Nephron progenitor cell (in vitro differentiated cells): ENCODE measurements around the gene HORMAD2.

ENCODE experiments used
- DNase-seq: peaks from one replicate; pipeline ENCODE4 v3.0.0; 2021
- H3K27ac Mint-ChIP-seq: 2 replicates; pipeline ENCODE4 v1.8.0; 2021; ENCODE audit warnings: mild to moderate bottlenecking, moderate library complexity, mixed read lengths
- H3K27me3 Mint-ChIP-seq: 2 replicates; pipeline ENCODE4 v1.8.0; 2021; ENCODE audit warnings: mild to moderate bottlenecking, low read depth, mixed read lengths; ENCODE audit not compliant: poor library complexity
- H3K36me3 Mint-ChIP-seq: 2 replicates; pipeline ENCODE4 v1.8.0; 2021; ENCODE audit warnings: low read depth, mixed read lengths
- H3K4me1 Mint-ChIP-seq: 2 replicates; pipeline ENCODE4 v1.8.0; 2021; ENCODE audit warnings: mixed read lengths
- H3K4me3 Mint-ChIP-seq: 2 replicates; pipeline ENCODE4 v1.8.0; 2021; ENCODE audit warnings: mild to moderate bottlenecking, moderate library complexity, mixed read lengths
- H3K9me3 Mint-ChIP-seq: 2 replicates; pipeline ENCODE4 v1.8.0; 2021; ENCODE audit warnings: mild to moderate bottlenecking, moderate library complexity, mixed read lengths
- TF ChIP-seq, protein P1 (sequence below): fragments of 200-600 bp; sonication (generic); IDR thresholded peaks from 2 replicates; pipeline ENCODE4 v1.5.0; 2021; ENCODE audit warnings: antibody characterized with exemption

The HORMAD2 gene

DNA sequence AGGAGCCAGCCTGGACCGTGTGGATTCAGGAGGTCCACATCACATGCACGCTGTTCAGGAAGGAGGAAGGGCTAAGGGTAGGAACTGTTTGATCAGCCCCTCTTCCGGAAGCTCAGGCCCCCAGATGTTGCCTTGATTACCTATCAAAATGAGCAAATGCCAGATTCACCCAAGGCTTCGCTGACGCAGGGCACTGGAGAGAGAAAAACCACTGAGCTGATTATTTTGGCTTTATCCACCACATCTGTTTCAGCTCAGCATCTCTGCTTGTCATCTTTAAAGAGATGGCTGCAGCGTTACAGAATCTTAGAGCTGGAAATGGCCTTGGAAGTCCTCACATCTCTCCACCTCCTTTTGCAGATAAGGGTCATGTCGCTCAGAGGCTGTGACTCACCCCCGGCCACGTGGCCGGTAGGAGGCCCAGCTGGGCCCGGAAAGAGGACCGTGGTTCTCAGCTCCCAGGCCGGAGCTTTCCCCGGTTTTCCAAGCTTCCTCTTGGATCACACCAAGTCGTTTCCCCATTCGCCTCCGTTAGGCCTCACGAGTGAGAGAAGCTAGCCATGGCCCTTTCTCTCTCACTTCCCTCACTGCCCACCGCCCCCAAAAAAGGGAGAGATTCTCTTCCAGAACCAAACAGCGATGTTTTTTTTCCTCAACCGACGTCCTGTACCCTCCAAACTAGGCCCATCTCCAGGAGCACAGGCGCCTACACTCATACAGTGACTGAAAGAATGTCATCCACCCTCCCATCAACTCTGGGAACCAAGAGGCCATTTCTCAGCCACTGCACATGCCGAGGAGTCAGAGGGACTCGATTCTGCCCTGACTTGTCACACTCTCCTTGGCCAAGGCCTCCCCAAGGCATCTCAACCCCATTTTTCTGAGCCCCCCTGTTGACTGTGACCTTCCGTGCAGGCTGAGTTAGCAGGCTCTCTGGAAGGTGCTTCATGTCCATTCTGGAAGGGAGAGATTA lies 128.7 kb downstream of the HORMAD2 start:
- no peaks in the 10 kb centered on the region for H3K9me3 Mint-ChIP-seq
- no peak overlapping the region for H3K4me3 Mint-ChIP-seq
- H3K36me3 Mint-ChIP-seq, result no peaks in the 10 kb centered on the region
- TF ChIP-seq, protein P1, sequence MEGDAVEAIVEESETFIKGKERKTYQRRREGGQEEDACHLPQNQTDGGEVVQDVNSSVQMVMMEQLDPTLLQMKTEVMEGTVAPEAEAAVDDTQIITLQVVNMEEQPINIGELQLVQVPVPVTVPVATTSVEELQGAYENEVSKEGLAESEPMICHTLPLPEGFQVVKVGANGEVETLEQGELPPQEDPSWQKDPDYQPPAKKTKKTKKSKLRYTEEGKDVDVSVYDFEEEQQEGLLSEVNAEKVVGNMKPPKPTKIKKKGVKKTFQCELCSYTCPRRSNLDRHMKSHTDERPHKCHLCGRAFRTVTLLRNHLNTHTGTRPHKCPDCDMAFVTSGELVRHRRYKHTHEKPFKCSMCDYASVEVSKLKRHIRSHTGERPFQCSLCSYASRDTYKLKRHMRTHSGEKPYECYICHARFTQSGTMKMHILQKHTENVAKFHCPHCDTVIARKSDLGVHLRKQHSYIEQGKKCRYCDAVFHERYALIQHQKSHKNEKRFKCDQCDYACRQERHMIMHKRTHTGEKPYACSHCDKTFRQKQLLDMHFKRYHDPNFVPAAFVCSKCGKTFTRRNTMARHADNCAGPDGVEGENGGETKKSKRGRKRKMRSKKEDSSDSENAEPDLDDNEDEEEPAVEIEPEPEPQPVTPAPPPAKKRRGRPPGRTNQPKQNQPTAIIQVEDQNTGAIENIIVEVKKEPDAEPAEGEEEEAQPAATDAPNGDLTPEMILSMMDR, result no peak
- H3K27me3 Mint-ChIP-seq, result peaks cover 14% of the 10 kb centered on the region
- peaks cover 62% of the 10 kb centered on the region for H3K4me1 Mint-ChIP-seq
- no peak for DNase-seq
- no peak overlapping the region for H3K27ac Mint-ChIP-seq

GRCh38 chr22:30209642-30210041 lies 129.4 kb downstream of the HORMAD2 start:
- no peak overlapping the region for H3K27ac Mint-ChIP-seq
- no peaks in the 10 kb centered on the region for H3K36me3 Mint-ChIP-seq
- no peak for DNase-seq
- H3K9me3 Mint-ChIP-seq, result no peaks in the 10 kb centered on the region
- peaks cover 55% of the 10 kb centered on the region for H3K4me1 Mint-ChIP-seq
- TF ChIP-seq, protein P1, result no peak
- H3K27me3 Mint-ChIP-seq, result peaks cover 16% of the 10 kb centered on the region
- H3K4me3 Mint-ChIP-seq, result no peak overlapping the region

- H3K4me3 Mint-ChIP-seq, result no peak overlapping the region
- H3K9me3 Mint-ChIP-seq, result no peaks in the 10 kb centered on the region
- H3K4me1 Mint-ChIP-seq, result peaks cover 53% of the 10 kb centered on the region
- no peak for DNase-seq
- peak overlapping the region; percentile 80 for H3K27ac Mint-ChIP-seq
- TF ChIP-seq, protein P1, result no peak
- no peaks in the 10 kb centered on the region for H3K36me3 Mint-ChIP-seq
- H3K27me3 Mint-ChIP-seq, result peaks cover 23% of the 10 kb centered on the region
These were observed 130.1 kb downstream of the HORMAD2 start for GRCh38 chr22:30210235-30210909.

- Mint-ChIP-seq H3K36me3 (no peaks in the 10 kb centered on the region), H3K27me3 (peaks cover 29% of the 10 kb centered on the region), H3K4me1 (peaks cover 46% of the 10 kb centered on the region), H3K4me3 (no peak overlapping the region), H3K9me3 (no peaks in the 10 kb centered on the region), H3K27ac (no peak overlapping the region)
- TF ChIP-seq, protein P1, result no peak
- no peak for DNase-seq
These were observed 131.0 kb downstream of the HORMAD2 start for GRCh38 chr22:30211124-30211820.

GRCh38 chr22:30212363-30212995 lies 132.2 kb downstream of the HORMAD2 start:
- Mint-ChIP-seq H3K4me1 (peaks cover 35% of the 10 kb centered on the region), H3K9me3 (no peaks in the 10 kb centered on the region), H3K4me3 (no peak overlapping the region), H3K36me3 (no peaks in the 10 kb centered on the region), H3K27ac (no peak overlapping the region), H3K27me3 (peaks cover 29% of the 10 kb centered on the region)
- TF ChIP-seq, protein P1, result no peak
- no peak for DNase-seq
